Thoracic aorta (tissue), 2 donors: Measurements from ENCODE around the gene SPRED3. TPM values are rescaled to one million over a fixed set of nuclear protein-coding genes. Genes with fewer than 3 reads are reported as not detected.
A peak's percentile ranks its signal among the peaks of the same experiment; 100 is the strongest.

Experiments
- ATAC-seq: fragments of 150-250 bp; one replicate; pipeline ENCODE4 v1.8.0; 2017; ENCODE audit warnings: low read depth; ENCODE audit not compliant: insufficient number of reproducible peaks, low FRiP score
- DNase-seq: peaks from one replicate; pipeline ENCODE4 v3.0.0-alpha.2; 2020; ENCODE audit warnings: low spot score
- H3K27ac ChIP-seq, 2 donors: fragments of 200-600 bp; sonication (generic); 1 replicate in 1 of 2; 2 replicates in 1 of 2; pipeline ENCODE4 v1.5.1; 2016; ENCODE audit warnings: mild to moderate bottlenecking in 2 of 2, moderate library complexity in 2 of 2
- H3K27me3 ChIP-seq: fragments of 200-600 bp; sonication (generic); replicated peaks from 2 replicates; pipeline ENCODE4 v1.6.0; 2016; ENCODE audit warnings: mild to moderate bottlenecking; ENCODE audit not compliant: insufficient read depth
- H3K36me3 ChIP-seq: fragments of 200-600 bp; sonication (generic); one replicate; pipeline ENCODE4 v1.5.1; 2016
- H3K4me1 ChIP-seq, 2 donors: fragments of 200-600 bp; sonication (generic); 1 replicate in 1 of 2; 2 replicates in 1 of 2; pipeline versions ENCODE4 v1.5.1 to v1.6.0; 2016; ENCODE audit warnings: low read depth in 2 of 2, mild to moderate bottlenecking in 1 of 2; ENCODE audit not compliant: control insufficient read depth in 1 of 2
- H3K4me3 ChIP-seq: fragments of 200-600 bp; sonication (generic); 2 replicates; pipeline ENCODE4 v1.5.1; 2016; ENCODE audit warnings: mild to moderate bottlenecking
- H3K9me3 ChIP-seq: fragments of 200-600 bp; sonication (generic); 2 replicates; pipeline ENCODE4 v1.5.1; 2016
- total RNA-seq, 2 donors: library from RNA; depleted of rRNA; stranded (reverse); fragments of >200 nt; gene quantifications; one replicate each; pipeline versions ENCODE4 v1.1.0 to v1.2.3, GENCODE V29; 2016
- TF ChIP-seq, protein P1 (sequence below): fragments of 200-600 bp; sonication (generic); IDR thresholded peaks from one replicate; pipeline ENCODE4 v1.5.1; 2019; ENCODE audit warnings: antibody characterized with exemption

SPRED3 gene
- total RNA-seq, 2 donors from 2014 or later = 4.1 to 16.4 TPM

- Histone ChIP-seq H3K4me3 (peak within 1 kb of the TSS; percentile 88), H3K36me3 (peaks cover 6% of the 10 kb centered on the region), H3K27me3 (no peaks in the 10 kb centered on the region), H3K4me1 (peaks cover 9 to 24% of the 10 kb centered on the region in 2 donors), H3K27ac (peak within 1 kb of the TSS; percentile 76 to 80), H3K9me3 (no peaks in the 10 kb centered on the region)
- DNase-seq (peak; percentile 99), ATAC-seq (peak; percentile 97)
- TF ChIP-seq, protein P1, sequence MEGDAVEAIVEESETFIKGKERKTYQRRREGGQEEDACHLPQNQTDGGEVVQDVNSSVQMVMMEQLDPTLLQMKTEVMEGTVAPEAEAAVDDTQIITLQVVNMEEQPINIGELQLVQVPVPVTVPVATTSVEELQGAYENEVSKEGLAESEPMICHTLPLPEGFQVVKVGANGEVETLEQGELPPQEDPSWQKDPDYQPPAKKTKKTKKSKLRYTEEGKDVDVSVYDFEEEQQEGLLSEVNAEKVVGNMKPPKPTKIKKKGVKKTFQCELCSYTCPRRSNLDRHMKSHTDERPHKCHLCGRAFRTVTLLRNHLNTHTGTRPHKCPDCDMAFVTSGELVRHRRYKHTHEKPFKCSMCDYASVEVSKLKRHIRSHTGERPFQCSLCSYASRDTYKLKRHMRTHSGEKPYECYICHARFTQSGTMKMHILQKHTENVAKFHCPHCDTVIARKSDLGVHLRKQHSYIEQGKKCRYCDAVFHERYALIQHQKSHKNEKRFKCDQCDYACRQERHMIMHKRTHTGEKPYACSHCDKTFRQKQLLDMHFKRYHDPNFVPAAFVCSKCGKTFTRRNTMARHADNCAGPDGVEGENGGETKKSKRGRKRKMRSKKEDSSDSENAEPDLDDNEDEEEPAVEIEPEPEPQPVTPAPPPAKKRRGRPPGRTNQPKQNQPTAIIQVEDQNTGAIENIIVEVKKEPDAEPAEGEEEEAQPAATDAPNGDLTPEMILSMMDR = no peak
Measured at GRCh38 chr19:38374332-38375097, 14.0 kb upstream of the SPRED3 start, which contains the start of gene PSMD8. PSMD8 (plus strand) TSS chr19:38374571; CDS start chr19:38374602, 31 bp downstream.

DNA sequence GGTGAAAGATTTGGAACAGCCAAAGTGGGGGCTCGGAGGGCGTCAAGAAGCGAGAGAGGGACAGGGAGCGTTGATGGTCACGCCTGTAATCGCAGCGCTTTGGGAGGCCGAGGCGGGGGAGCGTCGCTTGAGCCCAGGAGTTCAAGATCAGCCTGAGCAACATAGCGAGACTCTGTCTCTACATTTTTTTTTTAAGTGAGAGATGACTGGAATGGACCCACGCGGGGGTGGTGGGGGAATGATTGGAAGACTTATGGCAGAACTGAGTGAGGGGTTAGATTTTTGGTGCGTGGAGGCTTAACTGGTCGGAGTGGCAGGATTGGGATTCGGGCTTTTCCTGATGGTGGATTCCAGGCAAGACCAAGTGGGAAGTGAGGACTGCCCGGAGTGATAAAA, 13.4 kb upstream of the SPRED3 start:
- Histone ChIP-seq H3K36me3 (peaks cover 8% of the 10 kb centered on the region), H3K4me3 (peak overlapping the region; percentile 88), H3K4me1 (peaks cover 9 to 24% of the 10 kb centered on the region in 2 donors), H3K27ac (peak overlapping the region; percentile 76 to 80), H3K27me3 (no peaks in the 10 kb centered on the region), H3K9me3 (no peaks in the 10 kb centered on the region)
- DNase-seq (no peak), ATAC-seq (no peak)
- TF ChIP-seq, protein P1 = no peak

- no peak for ATAC-seq
- Histone ChIP-seq H3K4me3 (peak overlapping the region; percentile 88), H3K4me1 (peaks cover 9 to 24% of the 10 kb centered on the region in 2 donors), H3K9me3 (no peaks in the 10 kb centered on the region), H3K27ac (no peak overlapping the region), H3K27me3 (no peaks in the 10 kb centered on the region), H3K36me3 (peaks cover 14% of the 10 kb centered on the region)
- no peak for DNase-seq
- TF ChIP-seq, protein P1 = no peak
Measured at GRCh38 chr19:38375748-38376147, 12.7 kb upstream of the SPRED3 start.

DNA sequence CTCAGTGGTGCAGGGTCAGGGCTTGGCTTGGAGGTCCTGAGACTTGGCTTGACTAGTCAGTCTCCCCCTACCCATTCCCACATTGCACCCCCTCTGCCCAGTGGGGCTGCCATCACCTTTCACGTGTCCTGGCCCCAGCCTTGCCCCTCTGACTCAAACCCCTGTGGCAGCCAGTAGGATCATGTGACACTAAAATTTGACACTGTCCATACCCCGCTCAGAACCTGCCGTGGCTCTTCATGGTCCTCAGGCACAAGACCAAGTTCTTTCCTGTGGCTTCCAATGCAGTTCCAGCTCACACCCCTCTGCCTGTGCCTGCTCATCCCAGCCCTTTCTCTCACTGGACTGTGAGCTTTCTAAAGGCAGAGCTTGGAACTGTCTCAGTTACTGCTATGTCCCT, 11.9 kb upstream of the SPRED3 start:
- ATAC-seq (no peak), DNase-seq (no peak)
- Histone ChIP-seq H3K27me3 (no peaks in the 10 kb centered on the region), H3K4me1 (peaks cover 9 to 24% of the 10 kb centered on the region in 2 donors), H3K9me3 (no peaks in the 10 kb centered on the region), H3K36me3 (peaks cover 22% of the 10 kb centered on the region), H3K4me3 (no peak overlapping the region), H3K27ac (no peak overlapping the region)
- TF ChIP-seq, protein P1 = no peak

DNA sequence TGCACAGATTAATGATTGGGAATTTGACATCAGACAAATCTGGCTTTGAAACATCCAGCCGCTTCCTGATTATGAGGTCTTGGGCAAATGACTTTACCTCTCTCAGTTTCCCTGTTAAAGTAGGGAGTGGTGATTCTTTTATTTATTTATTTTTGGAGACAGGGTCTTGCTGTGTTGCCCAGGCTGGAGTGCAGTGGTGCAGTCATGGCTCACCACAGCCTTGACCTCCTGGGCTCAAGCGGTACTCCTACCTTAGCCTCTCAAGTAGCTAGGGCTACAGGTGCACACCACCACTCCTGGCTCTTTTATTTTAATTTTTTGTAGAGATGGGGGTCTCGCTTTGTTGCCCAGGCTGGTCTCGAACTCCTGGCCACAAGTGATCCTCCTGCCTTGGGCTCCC, 11.4 kb upstream of the SPRED3 start:
- no peak overlapping the region for H3K4me3 ChIP-seq
- TF ChIP-seq, protein P1 = no peak
- H3K4me1 ChIP-seq = peaks cover 9 to 24% of the 10 kb centered on the region in 2 donors
- no peaks in the 10 kb centered on the region for H3K9me3 ChIP-seq
- no peak overlapping the region for H3K27ac ChIP-seq
- H3K27me3 ChIP-seq = no peaks in the 10 kb centered on the region
- DNase-seq = no peak
- ATAC-seq = no peak
- peaks cover 27% of the 10 kb centered on the region for H3K36me3 ChIP-seq
